HG02970 (cell line): ENCODE results near the gene DOCK6.

Source experiments
- ATAC-seq: cut with Tn5 transposase; IDR thresholded peaks from one replicate; pipeline ENCODE4 v1.9.1; 2021; ENCODE audit warnings: mild to moderate bottlenecking, moderate library complexity, moderate number of reproducible peaks; ENCODE audit not compliant: unreplicated experiment, low FRiP score

The DOCK6 gene

DNA sequence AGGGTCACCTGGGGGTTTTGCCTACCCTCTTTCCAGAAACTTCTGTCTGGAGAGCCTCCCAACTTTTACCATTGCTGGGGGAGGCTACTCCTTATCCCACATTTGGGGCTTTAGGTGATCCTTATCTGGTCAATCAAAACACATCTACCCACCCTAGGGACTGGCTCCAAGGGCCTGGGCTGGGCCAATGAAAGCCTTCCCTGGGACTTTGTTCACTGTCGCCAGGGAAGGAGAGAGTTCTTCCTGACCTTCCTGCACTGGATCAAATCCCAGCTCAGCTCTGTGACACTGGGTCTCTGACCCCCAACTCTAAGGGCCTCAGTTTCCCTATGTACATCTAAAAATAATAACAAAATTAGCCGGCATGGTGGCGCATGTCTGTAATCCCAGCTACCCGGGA, 11.1 kb downstream of the DOCK6 start:
- ATAC-seq = no peak

- ATAC-seq = no peak
Measured at GRCh38 chr19:11248852-11249251, 13.5 kb downstream of the DOCK6 start.

GRCh38 chr19:11247934-11248333, 14.4 kb downstream of the DOCK6 start:
- no peak for ATAC-seq

DNA sequence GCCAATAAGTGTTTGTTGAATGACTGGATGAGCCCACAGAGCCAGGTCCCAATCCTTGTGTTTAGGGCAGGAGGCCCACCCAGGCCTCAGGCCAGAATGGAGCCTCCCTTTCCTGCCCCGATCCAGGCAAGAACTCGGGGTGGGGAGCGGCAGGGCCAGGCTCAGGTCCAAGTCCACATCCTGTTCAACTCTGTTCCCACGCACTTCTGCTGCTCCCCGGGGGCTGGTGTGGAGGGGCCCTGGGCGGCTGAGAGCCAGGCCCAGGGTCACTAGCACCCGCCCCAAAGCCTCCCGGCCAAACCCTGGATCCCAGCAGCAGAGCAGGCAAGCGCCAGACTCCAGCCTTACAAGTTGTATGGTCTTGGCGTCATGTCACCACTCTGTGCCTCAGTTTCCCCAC, 14.9 kb downstream of the DOCK6 start:
- ATAC-seq = no peak

GRCh38 chr19:11246941-11247340, 15.4 kb downstream of the DOCK6 start:
- ATAC-seq = no peak

GRCh38 chr19:11244846-11245589, 17.3 kb downstream of the DOCK6 start:
- no peak for ATAC-seq

DNA sequence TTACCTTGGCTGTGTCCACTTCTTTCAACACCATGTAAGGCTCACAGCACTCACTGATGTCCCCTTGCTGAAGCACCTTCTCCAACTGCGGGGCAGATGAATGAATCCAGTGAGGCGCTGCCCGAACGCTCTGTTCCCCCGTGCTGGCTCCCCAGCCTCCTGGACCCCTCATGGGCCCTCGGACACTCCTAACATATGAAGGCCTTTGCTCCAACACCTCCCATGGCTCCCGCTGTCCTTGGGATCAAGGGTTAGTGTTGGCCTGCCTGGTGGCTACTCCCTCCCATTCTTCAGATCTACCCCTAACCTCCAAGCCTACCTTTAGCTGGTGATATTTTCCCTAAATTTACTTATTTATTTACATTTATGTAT, 18.5 kb downstream of the DOCK6 start:
- no peak for ATAC-seq

- ATAC-seq = no peak
Measured at GRCh38 chr19:11242864-11243797, 19.2 kb downstream of the DOCK6 start.

GRCh38 chr19:11242025-11242424, 20.3 kb downstream of the DOCK6 start:
- no peak for ATAC-seq

DNA sequence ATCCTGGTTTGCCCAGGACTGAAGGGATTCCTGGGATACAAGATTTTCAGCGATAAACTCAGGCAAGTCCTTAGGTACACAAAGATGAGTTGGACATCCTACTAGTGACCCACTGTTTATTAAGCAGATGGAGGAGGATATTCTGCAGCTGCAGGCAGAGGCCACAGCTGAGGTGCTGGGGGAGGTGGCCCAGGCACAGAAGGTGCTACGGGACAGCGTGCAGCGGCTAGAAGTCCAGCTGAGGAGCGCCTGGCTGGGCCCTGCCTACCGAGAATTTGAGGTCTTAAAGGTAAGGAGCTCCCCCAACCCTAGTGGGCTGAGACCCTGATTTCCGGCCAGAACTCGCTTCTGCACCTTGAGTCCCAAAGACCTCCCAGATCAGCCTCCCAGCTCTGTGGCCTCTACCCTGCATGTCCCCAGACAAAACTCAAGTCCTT, 22.3 kb downstream of the DOCK6 start:
- ATAC-seq = no peak

GRCh38 chr19:11239377-11240000, 22.8 kb downstream of the DOCK6 start, which contains the start of gene ANGPTL8:
ANGPTL8 (plus strand) TSS chr19:11239619; CDS start chr19:11239638, 19 bp downstream.
- no peak for ATAC-seq

- no peak for ATAC-seq
Measured at GRCh38 chr19:11238781-11239376, 23.4 kb downstream of the DOCK6 start.

DNA sequence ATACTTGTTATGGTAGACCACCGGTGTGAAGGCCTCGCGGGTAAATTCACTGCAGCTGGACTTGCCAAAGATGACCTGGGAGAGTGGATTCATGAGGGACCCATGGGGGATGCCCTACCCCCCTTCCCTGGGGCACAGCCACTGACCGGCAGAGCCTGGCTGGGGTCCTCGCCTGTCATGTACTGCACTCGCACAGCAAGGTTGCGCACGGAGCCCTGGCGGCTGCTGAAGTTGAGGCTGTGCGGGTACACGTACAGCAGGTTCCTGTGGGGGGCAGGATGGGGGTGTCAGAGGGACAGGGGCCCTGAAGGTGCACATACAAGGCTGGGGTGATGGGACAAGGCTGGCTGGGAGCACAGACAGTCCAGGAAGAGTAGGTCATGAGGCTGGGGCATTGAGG, 24.3 kb downstream of the DOCK6 start:
- no peak for ATAC-seq

- no peak for ATAC-seq
Measured at GRCh38 chr19:11237321-11237720, 25.0 kb downstream of the DOCK6 start.

GRCh38 chr19:11236324-11237301, 25.7 kb downstream of the DOCK6 start:
- no peak for ATAC-seq

- no peak for ATAC-seq
Measured at GRCh38 chr19:11234486-11235075, 27.7 kb downstream of the DOCK6 start.

GRCh38 chr19:11233073-11233472, 29.3 kb downstream of the DOCK6 start:
- ATAC-seq = no peak

GRCh38 chr19:11232555-11232954, 29.8 kb downstream of the DOCK6 start:
- no peak for ATAC-seq
